Left cardiac atrium (tissue), 4 donors: Measurements from ENCODE around the gene P2RY11. TPM values are rescaled to one million over a fixed set of nuclear protein-coding genes. Genes with fewer than 3 reads are reported as not detected.

Experiments
- ATAC-seq, 2 donors: fragments of 200-7000 bp; cut with Tn5 transposase; one replicate each; pipeline ENCODE4 v1.9.1; 2020; ENCODE audit warnings: mild to moderate bottlenecking in 2 of 2, moderate library complexity in 2 of 2
- DNase-seq: peaks from one replicate; pipeline ENCODE4 v3.0.0-alpha.2; 2020
- intact Hi-C, 2 donors: fragments of 100-400 bp; cut with DNase I; formaldehyde crosslinking; loops; one replicate each; pipeline versions ENCODE4 v1.14.1 to v1.15.1; 2022 to 2023
- total RNA-seq, 2 donors: library from RNA; stranded (reverse); fragmentation: NEBNext Ultra II Directional; extraction: Animal tissue kit (Norgen Biotek cat#: 25700); gene quantifications; one replicate each; pipeline ENCODE4 v1.2.1, GENCODE V29; 2021
- donor health status: DM: no; HTN: yes; CAD: no.
- donor health status: DM: no; HTN: yes; CAD: no; lungs with severe emphysema.
- donor health status: DM: yes; HTN: yes; CAD: no.
- donor health status: Dilated cardiomyopathy.

Gene P2RY11
- total RNA-seq, 2 donors from 2014 or later, result 3.8 to 13.2 TPM

DNA sequence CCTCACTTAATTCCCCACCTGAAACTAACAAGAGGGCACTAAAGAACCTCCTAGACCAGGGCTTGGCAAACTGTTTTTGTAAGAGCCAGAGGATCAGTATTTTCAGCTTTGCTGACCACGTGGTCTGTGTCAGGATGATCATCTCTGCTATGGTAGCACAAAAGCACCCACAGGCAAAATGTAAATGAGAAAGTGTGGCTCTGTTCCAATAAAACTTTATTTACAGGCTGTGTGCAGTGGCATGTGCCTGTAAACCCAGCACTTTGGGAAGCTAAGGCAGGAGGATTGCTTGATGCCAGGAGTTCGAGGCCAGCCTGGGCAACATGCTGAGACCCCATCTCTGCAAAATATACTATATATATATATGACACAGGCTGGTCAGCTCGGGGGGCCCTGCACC is 52.0 kb downstream of the P2RY11 start:
- DNase-seq (no peak), ATAC-seq (no peak)
- intact Hi-C loops, result no loop called here

Other genes with a start within 250 kb of the P2RY11 start
- gene OLFM2, start 175.2 kb upstream of the P2RY11 start, total RNA-seq, result 10 to 100 TPM in 1 of 2 donors, 1 to 10 TPM in 1; 9.0 to 10.8 TPM
- gene COL5A3, start 101.2 kb upstream of the P2RY11 start, total RNA-seq, result 10 to 100 TPM; 16.4 to 23.9 TPM
- gene RDH8, start 98.2 kb upstream of the P2RY11 start, total RNA-seq, result not detected
- gene SHFL, start 25.4 kb upstream of the P2RY11 start, total RNA-seq, result 10 to 100 TPM; 11.4 to 18.7 TPM
- gene ANGPTL6, start 9.0 kb upstream of the P2RY11 start, total RNA-seq, result under 1 TPM in 1 of 2 donors, not detected in 1; 0.24 TPM
- 10 to 100 TPM; 23.6 to 38.9 TPM for gene PPAN, start 5.3 kb upstream of the P2RY11 start, total RNA-seq
- gene EIF3G, start 8.2 kb downstream of the P2RY11 start, total RNA-seq, result 100 to 1,000 TPM; 136 to 148 TPM
- gene DNMT1, start 83.3 kb downstream of the P2RY11 start, total RNA-seq, result 10 to 100 TPM; 32.7 to 34.9 TPM
- 10 to 100 TPM in 1 of 2 donors, 1 to 10 TPM in 1; 7.9 to 13.6 TPM for gene S1PR2, start 119.6 kb downstream of the P2RY11 start, total RNA-seq
- gene MRPL4, start 140.5 kb downstream of the P2RY11 start, total RNA-seq, result 10 to 100 TPM; 60.2 to 68.5 TPM
- 10 to 100 TPM; 12.0 to 28.5 TPM for gene ICAM1, start 159.4 kb downstream of the P2RY11 start, total RNA-seq
- gene ICAM4, start 175.3 kb downstream of the P2RY11 start, total RNA-seq, result under 1 TPM; 0.42 to 0.85 TPM
- gene ICAM5, start 178.3 kb downstream of the P2RY11 start, total RNA-seq, result under 1 TPM; 0.71 to 0.86 TPM
- gene ZGLP1, start 198.1 kb downstream of the P2RY11 start, total RNA-seq, result 1 to 10 TPM; 1.5 to 1.8 TPM
- 10 to 100 TPM; 14.1 to 18.2 TPM for gene FDX2, start 204.3 kb downstream of the P2RY11 start, total RNA-seq
- gene RAVER1, start 221.8 kb downstream of the P2RY11 start, total RNA-seq, result 10 to 100 TPM; 14.0 to 19.3 TPM
- 10 to 100 TPM; 23.4 to 25.3 TPM for gene ICAM3, start 227.9 kb downstream of the P2RY11 start, total RNA-seq